OCI-LY1 (cell line): ENCODE data around the gene CNTFR.

Source experiments
- H2AFZ ChIP-seq: fragments of 200-600 bp; sonication (generic), shearing (Covaris generic); 2 replicates; pipeline ENCODE4 v1.6.0; 2014; ENCODE audit warnings: antibody characterized with exemption, mild to moderate bottlenecking, low read length
- H3F3A ChIP-seq: fragments of 200-600 bp; sonication (generic), shearing (Covaris generic); 2 replicates; pipeline ENCODE4 v1.6.0; 2014; ENCODE audit warnings: mild to moderate bottlenecking, antibody characterized with exemption, low read length, moderate library complexity; ENCODE audit not compliant: insufficient read depth
- H3K27ac ChIP-seq: fragments of 200-600 bp; sonication (generic); 2 replicates; pipeline ENCODE4 v1.5.1; 2014; ENCODE audit warnings: low read length, mixed run types, mild to moderate bottlenecking, low read depth; ENCODE audit not compliant: poor library complexity, severe bottlenecking
- H3K27me3 ChIP-seq: fragments of 200-600 bp; sonication (generic); 2 replicates; pipeline ENCODE4 v1.6.0; 2014; ENCODE audit warnings: antibody characterized with exemption, mild to moderate bottlenecking, low read length, moderate library complexity; ENCODE audit not compliant: insufficient read depth
- H3K36me3 ChIP-seq: fragments of 200-600 bp; sonication (generic); 2 replicates; pipeline ENCODE4 v1.6.1; 2014; ENCODE audit warnings: mild to moderate bottlenecking, antibody characterized with exemption, low read length, moderate library complexity, mixed read lengths; ENCODE audit not compliant: insufficient read depth
- H3K4me1 ChIP-seq: fragments of 200-600 bp; sonication (generic); 2 replicates; pipeline ENCODE4 v1.5.1; 2014; ENCODE audit warnings: mild to moderate bottlenecking, low read length, moderate library complexity; ENCODE audit not compliant: insufficient read depth, severe bottlenecking
- H3K4me2 ChIP-seq: fragments of 200-600 bp; sonication (generic), shearing (Covaris generic); 2 replicates; pipeline ENCODE4 v1.6.1; 2014; ENCODE audit warnings: low read length
- H3K4me3 ChIP-seq: fragments of 200-600 bp; sonication (generic); 2 replicates; pipeline ENCODE4 v1.5.1; 2014; ENCODE audit warnings: low read length, low read depth, mild to moderate bottlenecking, mixed read lengths; ENCODE audit not compliant: poor library complexity, severe bottlenecking
- H3K79me2 ChIP-seq: fragments of 200-600 bp; shearing (Covaris generic); 2 replicates; pipeline ENCODE4 v1.6.1; 2016; ENCODE audit warnings: mixed run types, low read length, mixed read lengths; ENCODE audit not compliant: insufficient read depth
- H3K9ac ChIP-seq: fragments of 200-600 bp; sonication (generic), shearing (Covaris generic); 2 replicates; pipeline ENCODE4 v1.6.1; 2014; ENCODE audit warnings: mild to moderate bottlenecking, low read length, mixed read lengths
- H3K9me2 ChIP-seq: fragments of 200-600 bp; sonication (generic), shearing (Covaris generic); 2 replicates; pipeline ENCODE4 v1.6.1; 2014; ENCODE audit warnings: low read depth, mild to moderate bottlenecking, low read length, mixed read lengths
- H3K9me3 ChIP-seq: fragments of 200-600 bp; shearing (Covaris generic); 2 replicates; pipeline ENCODE4 v1.6.1; 2014; ENCODE audit warnings: low read length, mixed read lengths
- H4K20me1 ChIP-seq: fragments of 200-600 bp; sonication (generic), shearing (Covaris generic); 2 replicates; pipeline ENCODE4 v1.6.0; 2016; ENCODE audit warnings: mild to moderate bottlenecking, low read length; ENCODE audit not compliant: insufficient read depth
- CTCF ChIP-seq: fragments of 200-600 bp; sonication (generic), shearing (Covaris generic); IDR thresholded peaks from 2 replicates; pipeline ENCODE4 v1.5.1; 2017; ENCODE audit warnings: mild to moderate bottlenecking, antibody characterized with exemption, low read length, moderate library complexity, mixed read lengths
- EZH2 ChIP-seq: fragments of 200-600 bp; sonication (generic), shearing (Covaris generic); IDR thresholded peaks from 2 replicates; pipeline ENCODE4 v1.8.0; 2017; ENCODE audit warnings: borderline replicate concordance, mixed run types, mild to moderate bottlenecking, antibody characterized with exemption, low read length, moderate library complexity, mixed read lengths

The CNTFR gene

GRCh38 chr9:34601937-34602573 is 12.5 kb upstream of the CNTFR start:
- Histone ChIP-seq H3K27ac (no peak overlapping the region), H3K36me3 (no peaks in the 10 kb centered on the region), H3K27me3 (no peaks in the 10 kb centered on the region), H4K20me1 (no peaks in the 10 kb centered on the region), H3F3A (no peaks in the 10 kb centered on the region), H3K4me3 (no peak overlapping the region), H3K4me2 (no peak overlapping the region), H3K9me2 (no peaks in the 10 kb centered on the region), H3K9ac (no peak overlapping the region), H3K9me3 (no peaks in the 10 kb centered on the region), H3K4me1 (no peaks in the 10 kb centered on the region), H3K79me2 (no peaks in the 10 kb centered on the region), H2AFZ (no peak overlapping the region)
- TF ChIP-seq EZH2 (no peak), CTCF (no peak)

- Histone ChIP-seq H3K9me3 (no peaks in the 10 kb centered on the region), H3K4me2 (no peak overlapping the region), H3K36me3 (no peaks in the 10 kb centered on the region), H3K27ac (no peak overlapping the region), H3K4me3 (no peak overlapping the region), H3K9ac (no peak overlapping the region), H3K27me3 (no peaks in the 10 kb centered on the region), H3K79me2 (no peaks in the 10 kb centered on the region), H3K9me2 (no peaks in the 10 kb centered on the region), H3F3A (no peaks in the 10 kb centered on the region), H2AFZ (no peak overlapping the region), H3K4me1 (no peaks in the 10 kb centered on the region), H4K20me1 (no peaks in the 10 kb centered on the region)
- TF ChIP-seq EZH2 (no peak), CTCF (no peak)
Measured at GRCh38 chr9:34600908-34601307, 11.4 kb upstream of the CNTFR start.

- no peak overlapping the region for H2AFZ ChIP-seq
- no peaks in the 10 kb centered on the region for H3K9me3 ChIP-seq
- H4K20me1 ChIP-seq: no peaks in the 10 kb centered on the region
- H3K27ac ChIP-seq: no peak overlapping the region
- no peaks in the 10 kb centered on the region for H3K79me2 ChIP-seq
- no peak overlapping the region for H3K4me2 ChIP-seq
- TF ChIP-seq EZH2 (no peak), CTCF (no peak)
- no peaks in the 10 kb centered on the region for H3K27me3 ChIP-seq
- H3K9ac ChIP-seq: no peak overlapping the region
- no peaks in the 10 kb centered on the region for H3K36me3 ChIP-seq
- no peaks in the 10 kb centered on the region for H3F3A ChIP-seq
- H3K4me3 ChIP-seq: no peak overlapping the region
- no peaks in the 10 kb centered on the region for H3K4me1 ChIP-seq
- H3K9me2 ChIP-seq: no peaks in the 10 kb centered on the region
Measured at GRCh38 chr9:34599546-34599945, 10.0 kb upstream of the CNTFR start.
